HepG2 (cell line): ENCODE measurements around the gene NUP88. TPM values are rescaled to one million over a fixed set of nuclear protein-coding genes. Genes with fewer than 3 reads are reported as not detected.
A peak's percentile ranks its signal among the peaks of the same experiment; 100 is the strongest.

Source experiments
- ARHGAP35 ChIP-seq: sonication (generic); formaldehyde crosslinking; IDR thresholded peaks from 2 replicates; pipeline ENCODE4 v1.9.0; 2022; ENCODE audit warnings: mild to moderate bottlenecking, inconsistent platforms, moderate library complexity, missing genetic modification reagents, borderline replicate concordance
- CENPX ChIP-seq: sonication (generic); formaldehyde crosslinking; IDR thresholded peaks from 2 replicates; pipeline ENCODE4 v1.9.0; 2021; ENCODE audit warnings: mild to moderate bottlenecking, missing genetic modification reagents, moderate library complexity
- DRAP1 ChIP-seq: IDR thresholded peaks from 2 replicates; pipeline ENCODE4 v1.6.1; 2016; ENCODE audit warnings: missing genetic modification reagents, missing compliant biosample characterization
- E2F5 ChIP-seq: sonication (generic); formaldehyde crosslinking; conservative IDR thresholded peaks from 2 replicates; pipeline ENCODE4 v1.4.0; 2020; ENCODE audit warnings: missing genetic modification reagents
- HNRNPK ChIP-seq: fragments of 200-400 bp; formaldehyde crosslinking; IDR thresholded peaks from 2 replicates; pipeline ENCODE4 v1.6.1; 2018; ENCODE audit warnings: low read length, low read depth, moderate library complexity, mild to moderate bottlenecking; ENCODE audit not compliant: poor library complexity, severe bottlenecking
- NAIF1 ChIP-seq: sonication (generic); formaldehyde crosslinking; IDR thresholded peaks from 2 replicates; pipeline ENCODE4 v1.5.0; 2020; ENCODE audit warnings: mild to moderate bottlenecking, missing genetic modification reagents, borderline replicate concordance
- NR2F1 ChIP-seq, 2 experiments: fragments of 450-650 bp in 1 of 2; formaldehyde crosslinking in 1 of 2; IDR thresholded peaks; 2 replicates each; pipeline versions ENCODE4 v1.5.0 to v1.6.1; 2016 to 2020; ENCODE audit warnings: mild to moderate bottlenecking in 1 of 2, missing compliant biosample characterization in 1 of 2, missing genetic modification reagents in 1 of 2, moderate library complexity in 1 of 2
- RAD51 ChIP-seq: fragments of 450-650 bp; IDR thresholded peaks from 2 replicates; pipeline ENCODE4 v1.6.1; 2016; ENCODE audit warnings: borderline replicate concordance
- REXO4 ChIP-seq: sonication (generic); formaldehyde crosslinking; IDR thresholded peaks from 2 replicates; pipeline ENCODE4 v1.8.0; 2022; ENCODE audit warnings: missing genetic modification reagents, mild to moderate bottlenecking, borderline replicate concordance
- SOX6 ChIP-seq, 2 experiments: fragments of 450-650 bp in 1 of 2; sonication (generic) in 1 of 2; formaldehyde crosslinking in 1 of 2; IDR thresholded peaks; 2 replicates each; pipeline versions ENCODE4 v1.4.0 to v1.6.1; 2017 to 2020; ENCODE audit warnings: antibody characterized with exemption in 1 of 2, mild to moderate bottlenecking in 1 of 2, missing genetic modification reagents in 1 of 2
- TARDBP ChIP-seq: sonication (generic); formaldehyde crosslinking; IDR thresholded peaks from 2 replicates; pipeline ENCODE4 v1.8.0; 2022; ENCODE audit warnings: mild to moderate bottlenecking, missing genetic modification reagents
- XBP1 ChIP-seq: sonication (generic); formaldehyde crosslinking; IDR thresholded peaks from 2 replicates; pipeline ENCODE4 v1.5.0; 2020; ENCODE audit warnings: missing genetic modification reagents
- ZNF574 ChIP-seq: sonication (generic); formaldehyde crosslinking; IDR thresholded peaks from 2 replicates; pipeline ENCODE4 v1.4.0; 2020; ENCODE audit warnings: missing genetic modification reagents
- ZNF614 ChIP-seq: IDR thresholded peaks from 2 replicates; pipeline ENCODE4 v1.6.1; 2018; ENCODE audit warnings: missing biosample characterization, missing genetic modification reagents, inconsistent platforms, borderline replicate concordance
- ZNF766 ChIP-seq: sonication (generic); formaldehyde crosslinking; IDR thresholded peaks from 2 replicates; pipeline ENCODE4 v1.5.0; 2020; ENCODE audit warnings: missing genetic modification reagents, borderline replicate concordance
- polyA plus RNA-seq, 8 experiments: library from polyadenylated mRNA; depleted of rRNA in 3 of 8; stranded (reverse) in 7 of 8; unstranded in 1 of 8; fragments of >200 nt; fragmentation: Illumina TruSeq in 4 of 8; extraction: Trizol in 4 of 8; gene quantifications; 2 replicates each; pipeline versions ENCODE4 v1.2.1 to v1.2.3, GENCODE V29; 2011 to 2016; ENCODE audit warnings: low read depth in 4 of 8, missing spikeins in 1 of 8, mixed read lengths in 1 of 8; ENCODE audit not compliant: insufficient read depth in 1 of 8
- total RNA-seq, 5 experiments: library from RNA; depleted of rRNA; stranded (reverse); fragments of >200 nt; fragmentation: Illumina TruSeq; extraction: Trizol; gene quantifications; 2 replicates each; pipeline ENCODE4 v1.2.3, GENCODE V29; 2016; ENCODE audit warnings: low read depth in 1 of 5
- TF ChIP-seq, protein P1 (sequence below): sonication (generic); formaldehyde crosslinking; IDR thresholded peaks from 2 replicates; pipeline ENCODE4 v1.4.0; 2020; ENCODE audit warnings: missing genetic modification reagents
- TF ChIP-seq, protein P2 (sequence below): sonication (generic); formaldehyde crosslinking; IDR thresholded peaks from 2 replicates; pipeline ENCODE4 v1.5.1; 2020; ENCODE audit warnings: mild to moderate bottlenecking, missing genetic modification reagents

The NUP88 gene
- total and polyA plus RNA-seq, 2 of the 13 experiments (the other 11 are each of a cell fraction or from before 2014, with no cell fraction given): 48.2 to 130 TPM

DNA sequence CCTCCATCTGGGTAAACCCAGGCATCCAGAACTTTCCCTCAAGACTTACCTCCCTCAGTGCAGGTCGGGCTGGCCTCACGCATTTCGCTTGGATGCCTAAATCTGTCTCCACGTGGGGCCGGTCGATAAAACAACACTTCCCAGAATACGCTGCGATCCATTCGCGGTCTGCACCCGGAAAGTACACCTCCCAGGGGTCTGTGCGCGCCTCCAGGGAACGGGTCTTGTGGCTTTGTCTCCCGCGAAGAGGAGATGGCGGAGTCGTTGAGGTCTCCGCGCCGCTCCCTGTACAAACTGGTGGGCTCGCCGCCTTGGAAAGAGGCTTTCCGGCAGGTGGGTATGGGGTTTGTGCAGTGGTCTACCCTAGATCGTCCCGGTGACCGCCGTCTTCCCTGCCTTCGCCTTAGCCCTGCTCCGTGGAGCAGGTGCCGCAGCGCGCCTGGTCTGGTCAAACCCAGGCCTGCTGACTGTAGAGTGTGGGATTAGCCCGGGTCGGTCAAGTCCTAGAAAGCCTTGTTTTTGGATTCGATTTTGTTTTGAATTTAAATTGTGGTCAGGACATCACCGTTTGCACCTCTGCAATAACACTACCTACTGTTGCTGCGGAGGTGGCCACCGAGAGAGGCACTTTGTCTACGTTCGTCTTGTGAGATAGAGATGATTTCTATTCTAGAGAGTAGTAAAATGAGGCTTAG is 644 bp upstream of the NUP88 start, which contains the start of gene RPAIN (continued):
- TF ChIP-seq ZNF574 (CRISPR knock-in tag) (peak; percentile 79), NR2F1 (CRISPR knock-in tag; IDR thresholded peaks at IDR 0.05) (0 out of 4 replicates have a peak, but pooled peaks of 1 of the 2 experiments have one; percentile 8), TARDBP (CRISPR knock-in tag) (no peak), REXO4 (CRISPR knock-in tag) (0 out of 2 replicates have a peak, but pooled peaks have one; percentile 29), RAD51 (no peak), CENPX (CRISPR knock-in tag) (no peak), XBP1 (peak; percentile 35; the same call in 1 of the 2 replicates), NAIF1 (CRISPR knock-in tag) (peak; percentile 56; the same call in 1 of the 2 replicates), SOX6 (IDR thresholded peaks at IDR 0.05) (no peak), SOX6 (CRISPR knock-in tag; IDR thresholded peaks at IDR 0.05) (peak; percentile 61; the same call in 1 of the 2 replicates), HNRNPK (no peak), ZNF766 (CRISPR knock-in tag) (no peak), ZNF614 (CRISPR knock-in tag) (no peak), E2F5 (CRISPR knock-in tag) (peak; percentile 47; the same call in 1 of the 2 replicates), DRAP1 (CRISPR knock-in tag) (peak; percentile 10; the same call in 1 of the 2 replicates), ARHGAP35 (peak; percentile 24; the same call in 1 of the 2 replicates)
- TF ChIP-seq, protein P1, sequence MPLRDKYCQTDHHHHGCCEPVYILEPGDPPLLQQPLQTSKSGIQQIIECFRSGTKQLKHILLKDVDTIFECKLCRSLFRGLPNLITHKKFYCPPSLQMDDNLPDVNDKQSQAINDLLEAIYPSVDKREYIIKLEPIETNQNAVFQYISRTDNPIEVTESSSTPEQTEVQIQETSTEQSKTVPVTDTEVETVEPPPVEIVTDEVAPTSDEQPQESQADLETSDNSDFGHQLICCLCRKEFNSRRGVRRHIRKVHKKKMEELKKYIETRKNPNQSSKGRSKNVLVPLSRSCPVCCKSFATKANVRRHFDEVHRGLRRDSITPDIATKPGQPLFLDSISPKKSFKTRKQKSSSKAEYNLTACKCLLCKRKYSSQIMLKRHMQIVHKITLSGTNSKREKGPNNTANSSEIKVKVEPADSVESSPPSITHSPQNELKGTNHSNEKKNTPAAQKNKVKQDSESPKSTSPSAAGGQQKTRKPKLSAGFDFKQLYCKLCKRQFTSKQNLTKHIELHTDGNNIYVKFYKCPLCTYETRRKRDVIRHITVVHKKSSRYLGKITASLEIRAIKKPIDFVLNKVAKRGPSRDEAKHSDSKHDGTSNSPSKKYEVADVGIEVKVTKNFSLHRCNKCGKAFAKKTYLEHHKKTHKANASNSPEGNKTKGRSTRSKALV (CRISPR knock-in tag): 0 out of 2 replicates have a peak, but pooled peaks have one; percentile 12
- TF ChIP-seq, protein P2, sequence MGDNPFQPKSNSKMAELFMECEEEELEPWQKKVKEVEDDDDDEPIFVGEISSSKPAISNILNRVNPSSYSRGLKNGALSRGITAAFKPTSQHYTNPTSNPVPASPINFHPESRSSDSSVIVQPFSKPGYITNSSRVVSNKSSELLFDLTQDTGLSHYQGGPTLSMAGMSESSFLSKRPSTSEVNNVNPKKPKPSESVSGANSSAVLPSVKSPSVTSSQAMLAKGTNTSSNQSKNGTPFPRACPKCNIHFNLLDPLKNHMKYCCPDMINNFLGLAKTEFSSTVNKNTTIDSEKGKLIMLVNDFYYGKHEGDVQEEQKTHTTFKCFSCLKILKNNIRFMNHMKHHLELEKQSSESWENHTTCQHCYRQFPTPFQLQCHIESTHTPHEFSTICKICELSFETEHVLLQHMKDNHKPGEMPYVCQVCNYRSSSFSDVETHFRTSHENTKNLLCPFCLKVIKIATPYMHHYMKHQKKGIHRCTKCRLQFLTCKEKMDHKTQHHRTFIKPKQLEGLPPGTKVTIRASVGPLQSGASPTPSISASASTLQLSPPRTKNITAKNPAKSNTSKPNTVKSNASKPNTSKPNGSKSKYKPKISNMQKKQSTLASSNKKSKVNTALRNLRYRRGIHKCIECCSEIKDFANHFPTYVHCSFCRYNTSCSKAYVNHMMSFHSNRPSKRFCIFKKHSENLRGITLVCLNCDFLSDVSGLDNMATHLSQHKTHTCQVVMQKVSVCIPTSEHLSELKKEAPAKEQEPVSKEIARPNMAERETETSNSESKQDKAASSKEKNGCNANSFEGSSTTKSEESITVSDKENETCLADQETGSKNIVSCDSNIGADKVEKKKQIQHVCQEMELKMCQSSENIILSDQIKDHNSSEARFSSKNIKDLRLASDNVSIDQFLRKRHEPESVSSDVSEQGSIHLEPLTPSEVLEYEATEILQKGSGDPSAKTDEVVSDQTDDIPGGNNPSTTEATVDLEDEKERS (CRISPR knock-in tag): no peak
